Right lobe of liver (tissue), 6 donors: ENCODE measurements around the gene TCF7L2. TPM values are rescaled to one million over a fixed set of nuclear protein-coding genes. Genes with fewer than 3 reads are reported as not detected.

ENCODE experiments used
- ATAC-seq, 4 donors: fragments of 200-7000 bp; cut with Tn5 transposase; one replicate each; pipeline ENCODE4 v1.9.1; 2020; ENCODE audit warnings: mild to moderate bottlenecking in 4 of 4, moderate library complexity in 4 of 4
- DNase-seq, 3 donors: peaks; one replicate each; pipeline ENCODE4 v3.0.0-alpha.2; 2020
- H3K27ac ChIP-seq, 3 donors: fragments of 200-600 bp; one replicate each; pipeline ENCODE4 v1.8.0; 2022
- H3K27me3 ChIP-seq, 2 donors: fragments of 200-600 bp; one replicate each; pipeline ENCODE4 v1.8.0; 2022
- H3K36me3 ChIP-seq, 4 donors: fragments of 200-600 bp; sonication (generic) in 1 of 4; one replicate each; pipeline versions ENCODE4 v1.5.1 to v1.8.0; 2017 to 2022; ENCODE audit warnings: control low read depth in 1 of 4
- H3K4me1 ChIP-seq, 4 donors: fragments of 200-600 bp; sonication (generic) in 1 of 4; one replicate each; pipeline versions ENCODE4 v1.5.1 to v1.8.0; 2017 to 2022; ENCODE audit warnings: control low read depth in 1 of 4
- H3K4me3 ChIP-seq, 3 donors: fragments of 200-600 bp; one replicate each; pipeline ENCODE4 v1.8.0; 2022
- H3K9me3 ChIP-seq, 4 donors: fragments of 200-600 bp; sonication (generic) in 1 of 4; one replicate each; pipeline versions ENCODE4 v1.5.1 to v1.8.0; 2017 to 2022; ENCODE audit warnings: control low read depth in 1 of 4
- POLR2A ChIP-seq: fragments of 450-650 bp; IDR thresholded peaks from one replicate; pipeline ENCODE4 v1.6.1; 2017; ENCODE audit warnings: antibody characterized with exemption, mild to moderate bottlenecking
- WGBS: methylation state at CpG from one replicate; pipeline ENCODE4 v1.1.6; 2018; ENCODE audit warnings: low coverage, low lambda C conversion rate; ENCODE audit not compliant: insufficient coverage; ENCODE audit errors: missing lambda C conversion rate; 5-methylcytosine and 5-hydroxymethylcytosine counted together
- intact Hi-C, 2 donors: fragments of 100-400 bp; cut with DNase I; formaldehyde crosslinking; loops; one replicate each; pipeline versions ENCODE4 v1.11.2 to v1.14.1; 2022
- total RNA-seq, 6 experiments: library from RNA; depleted of rRNA in 2 of 6; stranded (reverse); fragments of >200 nt in 2 of 6; fragmentation: NEBNext Ultra II Directional in 3 of 6; extraction: Animal tissue kit (Norgen Biotek cat#: 25700) in 3 of 6; gene quantifications; one replicate each; pipeline versions ENCODE4 v1.1.0 to v1.2.4, GENCODE V29; 2016 to 2023
- TF ChIP-seq, protein P1 (sequence below), 4 donors: fragments of 200-600 bp in 3 of 4; fragments of 450-650 bp in 1 of 4; IDR thresholded peaks; one replicate each; pipeline versions ENCODE4 v1.5.1 to v1.8.0; 2016 to 2022; ENCODE audit warnings: antibody characterized with exemption in 4 of 4, mild to moderate bottlenecking in 2 of 4
- donor health status: DM: no; HTN: yes; CAD: no.
- donor health status: DM: no; HTN: no; CAD: no.
- donor health status: DM: no; HTN: no; CAD: no.
- donor health status: DM: no; HTN: yes; CAD: no.
- donor health status: DM: no; HTN: yes; CAD: no.

Gene TCF7L2
- total RNA-seq, 6 experiments from 2014 or later, result 9.4 to 33.2 (median 16.7) TPM

DNA sequence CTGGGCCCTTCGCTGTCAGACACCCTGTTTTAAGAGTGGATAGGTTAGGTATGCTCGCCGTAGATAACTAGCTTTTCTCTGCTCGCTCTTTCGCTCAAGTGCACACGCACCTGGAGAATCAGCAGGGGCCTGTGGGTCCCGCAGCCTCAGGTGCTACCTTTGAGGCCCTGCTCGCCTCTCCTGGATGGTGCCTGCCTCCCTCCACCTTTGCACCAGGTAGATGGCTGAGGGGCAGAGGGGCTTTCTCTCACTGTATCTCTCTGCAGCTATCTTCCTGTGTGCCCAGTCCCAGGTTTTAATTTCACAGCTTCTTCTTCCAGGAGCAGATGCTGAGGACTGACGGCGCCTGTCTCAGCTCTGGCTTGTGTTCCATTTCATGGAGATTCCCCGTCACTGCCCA lies 227.9 kb downstream of the TCF7L2 start:
- no peak for DNase-seq
- Histone ChIP-seq H3K36me3 (no peaks in the 10 kb centered on the region), H3K27ac (no peak overlapping the region), H3K9me3 (no peaks in the 10 kb centered on the region), H3K27me3 (no peaks in the 10 kb centered on the region), H3K4me1 (no peaks in the 10 kb centered on the region), H3K4me3 (no peak overlapping the region)
- no peak for ATAC-seq
- TF ChIP-seq, protein P1, sequence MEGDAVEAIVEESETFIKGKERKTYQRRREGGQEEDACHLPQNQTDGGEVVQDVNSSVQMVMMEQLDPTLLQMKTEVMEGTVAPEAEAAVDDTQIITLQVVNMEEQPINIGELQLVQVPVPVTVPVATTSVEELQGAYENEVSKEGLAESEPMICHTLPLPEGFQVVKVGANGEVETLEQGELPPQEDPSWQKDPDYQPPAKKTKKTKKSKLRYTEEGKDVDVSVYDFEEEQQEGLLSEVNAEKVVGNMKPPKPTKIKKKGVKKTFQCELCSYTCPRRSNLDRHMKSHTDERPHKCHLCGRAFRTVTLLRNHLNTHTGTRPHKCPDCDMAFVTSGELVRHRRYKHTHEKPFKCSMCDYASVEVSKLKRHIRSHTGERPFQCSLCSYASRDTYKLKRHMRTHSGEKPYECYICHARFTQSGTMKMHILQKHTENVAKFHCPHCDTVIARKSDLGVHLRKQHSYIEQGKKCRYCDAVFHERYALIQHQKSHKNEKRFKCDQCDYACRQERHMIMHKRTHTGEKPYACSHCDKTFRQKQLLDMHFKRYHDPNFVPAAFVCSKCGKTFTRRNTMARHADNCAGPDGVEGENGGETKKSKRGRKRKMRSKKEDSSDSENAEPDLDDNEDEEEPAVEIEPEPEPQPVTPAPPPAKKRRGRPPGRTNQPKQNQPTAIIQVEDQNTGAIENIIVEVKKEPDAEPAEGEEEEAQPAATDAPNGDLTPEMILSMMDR (IDR thresholded peaks at IDR 0.05), result no peak
- TF ChIP-seq POLR2A, result no peak
- intact Hi-C loops, result no loop called here
- 91% methylated on average over 3 of the region's 11 CpGs for WGBS

DNA sequence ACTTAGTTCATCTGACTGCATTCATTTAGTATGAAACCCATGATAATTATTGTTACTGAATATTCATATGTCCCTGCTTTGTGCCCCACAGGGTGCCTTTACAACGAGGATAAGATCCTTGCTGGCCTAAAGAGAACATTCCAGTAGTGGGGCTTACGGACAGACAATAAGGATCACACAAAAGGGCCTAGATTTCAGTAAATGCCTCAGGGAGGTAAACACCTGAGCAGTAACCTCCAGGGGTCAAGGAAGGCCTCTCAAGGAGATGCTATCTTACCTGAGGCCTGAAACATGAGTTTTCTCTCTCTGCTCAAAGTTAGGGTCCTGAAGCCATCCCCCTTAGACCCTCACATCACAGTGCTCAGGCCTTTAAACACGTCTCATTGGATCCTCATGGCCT lies 228.7 kb downstream of the TCF7L2 start:
- intact Hi-C loops, result no loop called here
- DNase-seq (no peak), ATAC-seq (no peak)
- Histone ChIP-seq H3K4me3 (no peak overlapping the region), H3K4me1 (no peaks in the 10 kb centered on the region), H3K9me3 (no peaks in the 10 kb centered on the region), H3K27me3 (no peaks in the 10 kb centered on the region), H3K36me3 (no peaks in the 10 kb centered on the region), H3K27ac (no peak overlapping the region)
- TF ChIP-seq, protein P1 (IDR thresholded peaks at IDR 0.05), result no peak
- TF ChIP-seq POLR2A, result no peak
- WGBS, result 80% methylated on average over 2 of the region's 3 CpGs

DNA sequence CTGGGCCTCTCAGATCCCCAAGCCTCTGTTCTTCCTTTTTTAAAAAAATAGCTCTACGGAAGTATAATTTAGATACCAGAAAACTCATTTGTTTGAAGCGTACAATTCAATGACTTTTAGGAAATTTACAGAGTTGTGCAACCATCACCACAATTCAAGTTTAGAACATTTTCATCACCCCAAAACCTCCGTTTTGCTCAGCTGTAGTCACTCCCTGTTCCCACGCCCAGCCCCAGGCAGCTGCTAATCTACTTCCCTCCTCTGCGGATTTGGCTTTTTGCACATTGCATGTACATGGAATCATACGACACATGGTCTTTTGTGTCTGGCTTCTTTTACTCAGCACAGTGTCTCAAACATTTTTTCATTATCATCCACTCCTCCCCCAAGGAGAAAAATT lies 229.2 kb downstream of the TCF7L2 start:
- intact Hi-C loops, result no loop called here
- ATAC-seq (peak; percentile 26 to 45 (median 44)), DNase-seq (no peak)
- Histone ChIP-seq H3K9me3 (no peaks in the 10 kb centered on the region), H3K36me3 (no peaks in the 10 kb centered on the region), H3K27ac (no peak overlapping the region), H3K4me3 (no peak overlapping the region), H3K4me1 (no peaks in the 10 kb centered on the region), H3K27me3 (no peaks in the 10 kb centered on the region)
- WGBS, result 76% methylated on average over 6 of the region's 6 CpGs
- TF ChIP-seq, protein P1 (IDR thresholded peaks at IDR 0.05), result no peak
- TF ChIP-seq POLR2A, result no peak

DNA sequence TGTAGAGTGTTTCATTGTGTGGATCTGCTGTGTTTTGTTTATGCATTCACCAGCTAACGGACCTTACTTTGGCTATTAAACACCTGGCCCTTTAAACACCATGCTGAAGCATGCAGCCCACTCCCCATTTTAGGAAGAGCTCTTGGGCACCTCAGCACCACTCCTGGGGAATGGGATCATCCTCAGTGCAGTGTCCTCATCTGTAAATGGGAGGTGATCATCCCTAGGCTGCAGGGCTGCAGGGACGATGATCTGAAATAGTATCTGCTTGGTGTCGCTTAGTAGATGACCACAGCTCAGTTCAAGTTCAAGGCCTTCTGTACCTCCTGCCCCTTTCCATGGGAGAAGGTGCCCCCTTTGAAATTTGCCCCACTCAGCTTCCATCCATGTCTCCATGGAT lies 229.9 kb downstream of the TCF7L2 start:
- Histone ChIP-seq H3K36me3 (no peaks in the 10 kb centered on the region), H3K4me1 (no peaks in the 10 kb centered on the region), H3K4me3 (no peak overlapping the region), H3K27ac (no peak overlapping the region), H3K27me3 (no peaks in the 10 kb centered on the region), H3K9me3 (no peaks in the 10 kb centered on the region)
- no peak for DNase-seq
- intact Hi-C loops, result no loop called here
- TF ChIP-seq, protein P1 (IDR thresholded peaks at IDR 0.05), result no peak
- no peak for TF ChIP-seq POLR2A
- ATAC-seq, result no peak
- no CpG with 5 or more reads among the region's 3 CpGs for WGBS
